Posterior vena cava (tissue), 2 donors: ENCODE results near the gene LMNA. TPM values are rescaled to one million over a fixed set of nuclear protein-coding genes. Genes with fewer than 3 reads are reported as not detected.

Source experiments
- DNase-seq: peaks from one replicate; pipeline ENCODE4 v3.0.0-alpha.2; 2020; ENCODE audit warnings: low spot score
- intact Hi-C, 2 donors: fragments of 100-400 bp; cut with DNase I; formaldehyde crosslinking; loops; one replicate each; pipeline versions ENCODE4 v1.14.1 to v1.14.2; 2022 to 2023
- total RNA-seq, 2 donors: library from RNA; stranded (reverse); fragmentation: NEBNext Ultra II Directional; extraction: Animal tissue kit (Norgen Biotek cat#: 25700); gene quantifications; one replicate each; pipeline ENCODE4 v1.2.1, GENCODE V29; 2021
- donor health status: DM: yes; HTN: yes; CAD: no.
- donor health status: DM: yes; HTN: yes; CAD: no.

LMNA gene
- total RNA-seq, 2 donors from 2014 or later = 500 to 599 TPM

DNA sequence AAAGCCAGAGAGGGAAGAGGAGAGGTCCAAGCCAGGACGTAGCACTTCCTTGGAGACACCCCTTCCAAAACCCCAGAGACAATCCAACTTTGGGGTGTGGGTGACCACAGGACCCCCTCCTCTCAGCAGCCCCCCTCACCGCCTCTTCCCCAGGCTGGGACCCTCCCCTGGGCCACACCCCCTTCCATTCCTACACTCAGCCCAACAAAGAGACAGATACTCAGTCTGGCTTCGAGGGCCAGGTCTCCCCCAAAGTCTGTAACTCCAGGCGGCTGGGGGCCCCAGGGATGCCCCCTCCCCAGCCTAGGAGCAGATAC lies 33.7 kb upstream of the LMNA start:
- intact Hi-C loops = no loop called here
- DNase-seq = no peak

DNA sequence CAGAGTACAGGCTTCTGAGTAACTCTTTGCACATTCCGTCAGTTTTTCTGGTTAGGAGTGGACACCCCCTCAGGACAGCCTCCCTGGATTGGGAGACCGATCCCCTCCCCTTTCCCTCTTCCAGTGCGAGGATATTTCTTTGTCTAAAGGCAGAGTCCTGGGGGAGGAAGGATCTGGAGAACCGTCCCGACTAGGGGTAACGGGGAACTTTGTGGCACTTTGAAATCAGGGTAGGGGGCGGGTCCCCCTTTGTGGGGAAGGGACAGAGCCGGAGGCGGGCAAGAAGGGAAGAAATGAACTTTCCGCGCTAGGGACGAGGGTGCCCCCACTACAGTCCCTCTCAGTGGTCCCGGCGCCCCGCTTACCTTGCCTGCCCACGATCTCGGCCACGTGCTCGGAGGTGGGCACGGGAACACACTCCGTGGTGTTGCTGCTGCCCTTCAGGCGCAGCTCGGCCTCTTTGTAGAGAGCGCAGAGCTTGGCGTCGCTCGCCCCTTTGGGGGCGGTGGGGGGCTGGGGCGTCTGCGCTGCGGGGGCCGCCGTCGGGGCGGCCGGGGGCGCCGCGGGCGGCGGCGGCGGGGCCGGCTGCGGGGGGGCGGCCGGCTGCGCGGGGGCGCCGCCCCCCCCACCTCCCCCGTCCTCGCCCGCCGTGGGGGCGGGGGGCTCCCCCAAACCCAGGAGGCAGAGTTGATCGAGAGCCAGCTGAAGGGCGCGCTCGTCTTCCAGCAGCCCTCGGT lies 33.2 kb upstream of the LMNA start:
- intact Hi-C loops = no loop called here

DNA sequence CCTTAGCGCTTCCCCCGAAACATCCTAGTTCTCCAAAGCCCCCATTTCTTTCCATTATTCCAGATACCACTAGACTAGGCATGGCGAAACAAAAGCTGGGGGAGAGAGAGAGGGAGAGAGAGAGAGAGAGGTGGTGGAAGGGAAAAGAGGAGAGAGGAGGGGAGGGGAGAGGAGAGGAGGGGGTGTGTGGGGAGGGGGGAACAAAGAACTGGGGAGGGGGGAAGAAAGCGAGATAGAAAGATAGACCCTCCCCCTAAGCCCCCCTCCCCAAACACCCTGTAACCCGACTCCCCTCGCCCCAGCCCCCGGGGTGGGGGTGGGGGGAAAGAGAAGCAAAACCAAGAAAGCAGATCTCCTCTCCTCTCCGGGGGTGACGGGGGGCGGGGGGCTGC lies 32.6 kb upstream of the LMNA start:
- intact Hi-C loops = no loop called here
- DNase-seq = no peak

More for the DNA sequence above, 33.2 kb upstream of the LMNA start:
- DNase-seq = no peak

DNA sequence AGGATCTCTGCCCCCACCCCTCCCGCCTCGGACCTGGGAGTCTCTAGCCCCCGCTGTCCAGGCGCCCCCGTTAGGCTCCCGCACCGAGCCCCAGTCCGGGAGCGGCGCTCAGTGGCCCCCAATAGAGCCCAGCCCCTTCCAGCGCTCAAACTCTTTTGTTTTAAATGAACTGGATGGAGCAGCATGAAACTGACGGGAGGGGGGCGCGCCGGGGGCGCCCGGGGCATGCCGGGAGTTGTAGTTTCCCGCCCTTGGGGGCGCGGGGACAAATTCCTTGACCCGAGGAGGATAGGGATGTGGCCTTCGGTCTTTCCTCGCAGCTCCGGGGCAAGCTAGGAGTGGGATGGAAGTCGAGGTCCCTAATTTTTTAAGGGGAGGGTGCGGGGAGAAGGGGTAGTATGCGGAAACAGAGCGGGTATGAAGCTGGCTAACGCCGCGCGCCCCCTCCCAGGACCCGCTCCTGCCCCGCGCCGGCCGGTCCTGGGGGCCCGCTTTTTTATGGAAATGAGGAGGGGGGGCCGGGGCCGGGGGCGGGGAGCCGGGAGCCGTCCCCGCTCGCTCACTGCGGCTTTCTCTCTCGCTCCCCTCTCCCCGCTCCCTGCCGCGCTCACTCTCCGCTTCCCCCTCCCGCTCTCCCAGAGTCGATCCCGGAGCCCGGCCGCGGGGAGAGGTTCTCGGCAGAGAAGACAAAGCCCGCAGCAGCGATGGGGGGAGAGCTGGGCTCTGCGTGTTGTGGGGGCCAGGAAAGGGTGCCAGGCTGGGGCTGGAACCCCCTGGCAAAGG lies 32.0 kb upstream of the LMNA start, which contains the start of gene MEX3A:
Gene MEX3A, minus strand, starts transcription at position 157 of the 783 bp plus-strand sequence. CDS start 467 bp downstream, outside the sequence.
- DNase-seq = peak; percentile 90
- intact Hi-C loops = no loop called here

DNA sequence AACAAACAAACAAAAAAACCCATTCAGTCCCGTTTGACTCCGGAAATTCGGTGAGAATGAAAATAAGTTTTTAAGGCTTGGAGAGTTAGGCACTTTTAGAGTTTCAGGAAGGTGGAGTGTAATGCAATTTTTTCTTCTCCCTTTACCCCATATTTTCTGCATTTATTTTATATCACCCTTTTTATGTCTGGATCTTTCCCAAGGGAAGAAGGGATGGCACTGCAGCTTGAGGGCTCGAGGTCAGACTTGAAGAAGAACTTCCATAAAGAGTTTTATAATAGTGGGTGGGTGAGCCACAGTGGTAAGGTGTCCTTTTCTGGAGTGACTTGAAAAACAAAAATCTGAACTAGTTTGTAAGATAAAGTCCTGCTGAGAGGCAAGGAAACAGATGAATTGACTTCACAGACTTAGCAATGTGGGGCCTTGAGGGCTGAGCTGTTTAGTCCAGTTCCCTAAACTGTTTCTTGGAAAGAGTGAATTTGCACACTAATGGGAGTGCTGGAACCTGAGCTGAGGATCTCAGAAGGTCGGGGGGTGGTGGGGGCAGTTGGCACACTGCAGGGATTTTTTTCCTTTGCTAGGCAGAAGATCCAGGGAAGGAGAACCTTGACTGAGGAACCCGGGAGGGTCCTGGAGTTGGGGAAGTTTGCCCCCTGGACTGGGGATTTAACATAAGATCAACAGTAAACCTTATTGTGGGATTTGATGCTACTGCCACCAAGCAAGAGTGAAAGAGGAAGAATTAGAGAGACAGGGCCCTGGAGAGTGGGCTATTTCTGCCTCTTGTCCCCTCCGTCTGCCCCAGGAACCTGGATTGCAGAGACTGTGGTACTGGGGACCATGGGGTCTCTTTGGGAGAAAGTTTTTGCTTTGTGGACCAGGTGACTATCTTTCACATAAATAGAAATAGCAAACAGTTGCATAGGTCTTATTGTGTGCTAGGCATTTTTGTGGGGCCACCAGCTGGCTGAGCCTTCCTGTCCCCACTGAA lies 30.4 kb upstream of the LMNA start:
- DNase-seq = no peak
- intact Hi-C loops = no loop called here

DNA sequence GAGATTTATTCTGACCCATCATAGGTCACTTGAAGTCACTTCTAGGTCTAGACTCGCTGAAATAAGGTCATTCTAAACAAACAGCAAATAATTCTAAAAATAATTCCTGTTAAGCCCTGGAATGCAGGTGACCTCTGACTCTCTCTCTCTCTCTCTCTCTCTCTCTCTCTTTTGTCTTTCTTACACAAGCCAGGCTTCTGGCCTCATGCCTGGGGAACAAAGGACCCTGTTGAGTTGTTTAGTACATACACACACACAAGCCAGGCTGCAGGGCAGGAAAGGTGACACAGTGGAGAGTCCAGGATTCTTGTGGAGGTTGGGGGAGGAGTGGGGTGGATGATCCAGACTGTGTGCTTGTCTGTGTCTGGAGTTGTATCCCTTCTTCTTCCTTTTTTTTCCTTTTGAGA lies 28.3 kb upstream of the LMNA start:
- no peak for DNase-seq
- intact Hi-C loops = loop anchor here in 1 of 2 donors (5.0 kb wide), 1 partner anchor 131 kb away; no protein-coding TSS in a partner anchor

DNA sequence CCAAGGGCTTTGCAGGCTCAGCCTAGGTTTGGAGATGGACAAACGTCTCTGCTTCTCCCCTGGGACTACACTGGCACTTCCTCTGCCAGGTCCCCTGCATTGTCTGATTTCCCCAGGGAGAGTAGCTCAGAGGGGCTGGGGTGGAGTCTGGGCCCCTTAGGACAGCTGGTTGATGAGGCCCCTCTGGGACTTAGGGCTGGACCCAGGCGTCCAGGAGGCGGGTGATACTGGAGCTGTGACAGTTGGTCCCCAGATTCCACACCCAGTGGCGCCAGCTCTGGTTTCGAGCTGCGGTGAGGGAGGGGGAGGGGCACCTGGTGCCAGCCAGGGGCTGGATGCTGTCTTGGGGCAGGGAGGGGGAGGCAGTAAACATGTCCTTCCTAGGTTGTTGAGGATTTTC lies 24.8 kb upstream of the LMNA start:
- intact Hi-C loops = loop anchor here (5.0 kb wide), 4 partner anchors 53 to 138 kb away; no protein-coding TSS in a partner anchor
- DNase-seq = no peak

DNA sequence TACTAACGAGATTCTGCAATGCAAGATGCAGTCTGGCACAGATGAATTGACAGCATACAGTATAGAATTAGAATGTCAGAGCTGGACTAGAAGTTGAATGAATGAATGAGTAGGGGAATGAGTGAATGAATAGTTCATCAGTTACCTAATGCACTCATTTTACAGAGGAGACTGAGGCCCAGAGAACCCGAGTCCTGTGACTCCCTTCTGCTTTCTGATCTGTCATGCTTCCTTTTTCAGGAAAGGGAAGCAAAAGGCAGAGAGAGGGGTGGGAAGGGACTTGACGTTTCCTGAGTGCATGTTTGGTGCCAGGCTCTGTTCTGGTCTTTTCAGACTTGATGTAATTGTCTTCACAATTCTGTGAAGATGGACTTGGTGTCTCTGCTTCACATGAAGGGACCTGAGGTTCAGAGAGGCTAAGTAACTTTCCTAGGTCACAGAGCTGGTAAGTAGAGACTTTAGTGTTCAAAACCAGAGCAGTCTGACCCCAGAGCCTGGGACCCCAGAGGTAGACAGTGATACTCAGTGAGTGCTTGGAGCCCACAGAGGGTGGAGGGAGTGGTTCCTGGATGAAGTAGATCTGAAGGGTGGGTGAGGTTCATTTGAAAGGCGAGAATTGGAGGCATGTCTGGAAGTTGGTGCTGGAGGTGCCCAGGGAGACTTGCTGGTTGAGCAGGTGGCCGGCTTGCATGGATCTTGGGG lies 24.2 kb upstream of the LMNA start:
- no peak for DNase-seq
- intact Hi-C loops = loop anchor here (5.0 kb wide), 3 partner anchors 52 to 137 kb away; no protein-coding TSS in a partner anchor

DNA sequence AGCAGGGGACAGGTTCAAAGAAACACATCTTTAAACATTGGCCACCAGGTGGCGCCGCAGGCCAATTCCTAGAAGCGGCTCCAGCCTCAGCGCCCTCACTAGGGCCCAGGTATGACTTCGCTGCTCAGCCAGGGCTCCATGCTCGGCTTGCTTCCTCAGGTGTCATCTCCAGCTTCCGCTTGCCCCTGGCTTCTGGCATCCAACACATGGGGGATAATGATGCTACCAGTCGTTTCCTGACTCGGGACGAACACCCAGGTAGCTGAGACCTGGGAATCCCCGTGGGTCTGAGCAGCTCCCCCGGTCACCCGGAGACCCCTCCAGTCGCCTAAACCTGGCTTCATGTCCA lies 23.7 kb upstream of the LMNA start:
- peak; percentile 95 for DNase-seq
- intact Hi-C loops = loop anchor here (5.0 kb wide), 3 partner anchors 51 to 136 kb away; no protein-coding TSS in a partner anchor

DNA sequence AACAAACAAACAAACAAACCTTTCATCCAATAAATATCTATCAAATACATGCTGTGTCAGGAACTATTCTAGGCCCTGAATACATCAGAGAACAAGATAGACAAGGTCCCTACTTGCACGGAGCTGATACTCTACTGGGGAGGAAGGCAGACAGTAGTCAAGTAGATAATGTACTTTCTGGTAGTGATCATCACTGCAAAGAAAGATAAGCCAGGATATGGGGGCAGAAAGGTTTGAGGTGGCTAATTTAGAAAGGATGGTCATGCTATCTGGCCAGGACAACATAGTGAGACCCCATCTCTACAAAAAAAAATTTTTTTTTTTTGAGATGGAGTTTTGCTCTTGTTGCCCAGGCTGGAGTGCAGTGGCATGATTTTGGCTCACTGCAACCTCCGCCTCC lies 22.9 kb upstream of the LMNA start:
- DNase-seq = no peak
- intact Hi-C loops = loop anchor here (2.0 to 5.0 kb wide), 4 partner anchors 43 to 136 kb away; no protein-coding TSS in a partner anchor

DNA sequence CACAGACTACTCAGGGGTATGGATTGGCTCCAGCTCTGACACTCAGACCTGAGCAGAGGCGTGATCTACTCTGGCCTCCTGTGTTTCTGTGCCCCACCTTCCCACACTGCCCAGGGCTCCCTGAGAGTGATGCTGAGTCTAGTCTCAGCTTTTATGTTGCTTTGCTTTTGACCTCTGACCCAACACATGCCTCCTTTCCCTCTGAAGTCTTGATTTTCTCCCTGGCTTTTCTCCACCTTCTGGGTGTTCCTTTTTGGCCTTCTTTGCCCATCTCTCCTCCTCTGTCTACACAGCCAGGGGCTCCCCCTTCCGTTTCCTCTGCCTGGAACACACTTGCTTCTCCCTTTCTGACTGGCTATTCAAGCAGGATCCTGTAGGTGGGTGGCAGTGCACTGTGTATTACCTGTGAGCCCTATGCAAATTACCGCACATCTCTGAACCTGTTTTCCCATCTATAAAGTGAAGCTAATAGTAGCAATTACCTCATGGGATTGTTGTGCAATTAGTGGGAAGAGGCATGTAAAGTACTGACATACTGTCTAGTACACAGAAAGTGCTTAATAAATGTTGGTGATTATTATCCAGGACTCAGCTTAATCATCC lies 18.5 kb upstream of the LMNA start:
- no peak for DNase-seq
- intact Hi-C loops = loop anchor here in 1 of 2 donors (5.0 kb wide), 1 partner anchor 36 kb away; no protein-coding TSS in a partner anchor

DNA sequence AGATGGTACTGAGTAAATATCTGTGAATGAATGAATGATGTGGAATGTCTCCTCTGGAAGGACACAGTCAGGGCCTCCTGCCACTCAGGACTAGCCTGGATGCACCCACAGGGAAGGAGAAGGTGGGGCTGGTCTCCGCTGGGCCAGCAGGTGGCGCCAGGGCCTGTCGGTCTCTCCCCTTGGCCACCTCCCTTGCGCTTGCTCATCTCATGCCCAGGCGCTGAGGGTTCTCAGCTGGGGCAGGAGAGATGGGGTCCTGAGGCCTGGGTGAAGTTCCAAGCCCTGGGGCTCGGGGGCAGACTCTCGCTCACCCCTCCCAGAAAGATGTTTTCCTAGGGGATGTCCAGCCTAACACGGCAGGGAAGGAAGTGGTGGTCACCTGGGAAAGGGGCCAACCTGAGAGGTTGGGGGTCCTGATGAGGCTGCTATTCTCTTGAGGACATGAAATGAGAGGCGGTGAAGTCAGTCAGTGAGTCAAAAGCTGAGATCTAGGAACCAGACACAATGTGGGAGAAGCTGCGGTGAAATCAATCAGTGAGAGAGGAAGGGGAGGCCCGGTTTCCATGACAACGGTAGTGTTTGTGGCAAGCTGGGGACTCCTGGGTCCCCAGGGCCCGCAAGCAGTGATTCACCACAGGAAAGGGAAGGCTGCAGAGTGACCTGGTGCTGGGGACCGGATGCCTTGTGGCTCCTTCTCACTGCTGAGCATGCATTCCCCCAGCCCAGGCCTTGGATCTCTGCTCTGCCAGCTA lies 17.7 kb upstream of the LMNA start:
- intact Hi-C loops = loop anchor here in 1 of 2 donors (5.0 kb wide), 1 partner anchor 35 kb away; no protein-coding TSS in a partner anchor
- peak; percentile 97 for DNase-seq

DNA sequence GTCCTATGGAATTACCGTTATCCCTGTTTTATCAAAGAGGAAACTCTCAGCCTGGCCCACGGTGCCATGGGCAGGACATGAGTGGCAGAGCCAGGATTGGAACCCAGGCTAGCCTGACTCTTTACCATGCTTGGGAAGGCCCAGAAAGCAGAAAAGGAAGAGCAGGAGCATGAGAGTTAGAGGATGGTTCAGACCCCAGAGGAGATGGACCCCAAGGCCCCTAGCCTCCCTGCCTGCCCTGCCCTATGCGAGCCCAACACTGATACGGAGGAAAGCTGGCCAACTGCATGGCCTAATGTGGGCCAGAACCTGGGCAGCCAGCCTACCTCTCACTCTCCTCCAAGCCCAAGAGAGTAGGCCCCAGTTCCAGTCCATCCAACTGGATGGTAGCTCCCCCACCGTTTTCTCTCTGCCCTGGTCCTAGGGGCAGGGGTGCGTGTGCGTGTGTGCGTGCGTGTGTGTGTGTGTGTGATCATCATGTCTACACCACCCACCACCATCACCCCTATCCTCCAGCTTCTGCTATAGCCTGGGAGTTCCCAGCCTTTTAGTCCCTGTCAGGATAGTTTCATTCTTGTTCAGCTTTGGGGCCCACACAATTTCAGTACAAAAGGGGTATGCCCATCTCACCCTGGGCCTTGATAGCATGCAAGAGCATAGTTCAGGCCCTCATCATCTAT lies 16.9 kb upstream of the LMNA start:
- intact Hi-C loops = loop anchor here in 1 of 2 donors (5.0 kb wide), 1 partner anchor 35 kb away; no protein-coding TSS in a partner anchor
- DNase-seq = no peak

DNA sequence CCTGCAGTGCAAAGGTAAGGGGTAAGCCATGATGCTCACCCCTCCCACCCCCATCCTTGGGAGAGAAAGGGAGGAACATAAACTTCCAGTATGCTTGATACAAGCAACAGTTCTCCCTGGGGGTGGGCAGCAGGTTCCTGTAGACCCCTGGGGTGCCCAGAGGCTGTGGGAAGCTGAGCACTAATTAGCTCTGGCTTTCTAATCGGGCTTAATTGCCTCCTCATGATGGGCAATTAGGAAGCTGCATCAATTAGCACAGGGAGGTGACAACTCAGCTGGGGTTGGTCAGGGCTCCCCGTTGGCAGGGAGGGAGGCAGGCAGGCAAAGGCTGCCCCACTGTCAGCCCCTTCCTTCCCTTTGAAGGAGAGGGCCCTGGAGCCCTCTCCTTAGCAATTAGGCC lies 15.7 kb upstream of the LMNA start:
- no peak for DNase-seq
- intact Hi-C loops = loop anchor here in 1 of 2 donors (5.0 kb wide), 1 partner anchor 34 kb away; no protein-coding TSS in a partner anchor

DNA sequence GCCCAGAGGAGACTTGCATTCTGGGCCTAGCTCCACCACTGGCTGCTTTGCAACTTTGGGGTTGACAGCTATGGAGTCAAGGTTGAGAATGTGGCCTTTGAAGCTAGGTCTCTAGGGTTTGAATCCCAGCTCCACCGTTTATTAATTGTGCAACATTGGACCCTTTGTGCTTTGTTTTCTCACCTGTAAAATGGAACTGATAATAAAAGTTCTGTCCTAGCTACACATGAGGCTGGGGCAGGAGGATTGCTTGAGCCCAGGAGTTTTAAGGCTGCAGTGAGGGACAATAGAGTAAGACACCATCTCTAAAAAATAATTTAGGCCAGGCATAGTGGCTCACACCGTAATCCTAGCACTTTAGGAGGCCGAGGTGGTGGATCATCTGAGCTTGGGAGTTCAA lies 15.2 kb upstream of the LMNA start:
- DNase-seq = no peak
- intact Hi-C loops = loop anchor here in 1 of 2 donors (5.0 kb wide), 1 partner anchor 33 kb away; no protein-coding TSS in a partner anchor

DNA sequence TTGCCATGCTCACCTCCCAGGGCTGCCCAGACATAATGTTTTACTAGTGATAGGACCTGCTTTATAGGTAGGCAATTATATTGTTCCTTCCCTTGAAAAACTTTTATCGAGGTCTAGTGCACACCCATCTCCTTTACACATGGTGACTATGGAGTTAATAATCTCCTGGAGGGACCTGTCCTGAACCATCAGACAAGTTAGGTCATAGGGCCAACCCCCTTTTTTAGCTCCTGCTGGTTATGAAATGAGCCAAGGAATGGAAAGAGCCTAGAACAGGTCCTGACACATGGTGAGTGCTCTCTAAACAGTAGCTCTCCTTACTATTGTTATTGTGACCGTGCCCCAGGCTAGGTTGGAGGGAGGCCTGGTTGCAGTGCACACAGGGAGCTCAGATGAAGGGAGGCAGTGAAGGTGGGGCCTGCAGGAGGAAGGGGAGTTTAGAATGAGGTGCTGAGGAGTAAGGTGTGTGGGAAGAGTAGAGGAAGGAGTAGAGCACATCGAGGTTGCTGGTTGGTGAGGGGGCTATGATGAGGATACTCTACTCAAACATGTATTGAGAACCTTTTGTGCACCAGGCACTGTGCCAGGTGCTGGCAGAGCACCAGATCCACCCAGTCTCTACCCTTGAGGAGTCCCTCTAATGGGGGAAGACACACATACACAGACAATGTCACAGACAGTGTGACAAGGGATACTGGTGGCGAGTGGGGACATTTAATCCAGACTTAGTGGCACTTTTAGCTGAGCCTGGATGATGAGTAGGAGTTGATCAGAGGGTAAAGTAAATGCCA lies 14.1 kb upstream of the LMNA start:
- intact Hi-C loops = no loop called here

More for the DNA sequence above, 14.1 kb upstream of the LMNA start:
- no peak for DNase-seq
